ENCODE data around the gene ADAMTS2. TPM values are rescaled to one million over a fixed set of nuclear protein-coding genes. Genes with fewer than 3 reads are reported as not detected.

The ADAMTS2 gene
- total and polyA plus RNA-seq, 2 experiments from 2014 or later = 1.6 to 8.1 TPM

- Histone ChIP-seq H3K79me2 (replicated peaks; ENCODE audit: insufficient read depth) (no peaks in the 10 kb centered on the region), H3K4me2 (no peak overlapping the region), H3K9me2 (ENCODE audit: insufficient read depth) (no peaks in the 10 kb centered on the region), H2AFZ (no peak overlapping the region), H3K36me3 (ENCODE audit: insufficient read depth) (no peaks in the 10 kb centered on the region), H4K20me1 (replicated peaks; ENCODE audit: insufficient read depth) (no peaks in the 10 kb centered on the region), H3K27me3 (ENCODE audit: insufficient read depth) (no peaks in the 10 kb centered on the region), H3K4me3 (no peak overlapping the region), H3K4me1 (ENCODE audit: insufficient read depth) (no peaks in the 10 kb centered on the region), H3F3A (replicated peaks; ENCODE audit: low read depth) (no peaks in the 10 kb centered on the region), H3K27ac (ENCODE audit: low read depth) (no peak overlapping the region)
- peaks cover 2% of the 10 kb centered on the region for H3K27me3 Mint-ChIP-seq (ENCODE audit: insufficient read depth, low read depth, poor library complexity)
- ATAC-seq (no peak), DNase-seq (ENCODE audit: low spot score) (no peak)
- H3K27ac Mint-ChIP-seq = no peak overlapping the region
- peaks cover 43% of the 10 kb centered on the region for H3K9me3 Mint-ChIP-seq
- no peak overlapping the region for H3K4me3 Mint-ChIP-seq
- peaks cover 17% of the 10 kb centered on the region for H3K36me3 Mint-ChIP-seq (ENCODE audit: low read depth)
- no peaks in the 10 kb centered on the region for H3K4me1 Mint-ChIP-seq
- no peak for TF ChIP-seq CTCF (conservative IDR thresholded peaks at IDR 0.05; ENCODE audit: low read depth in 2 of 2)
- no peak for TF ChIP-seq NANOG (IDR thresholded peaks at IDR 0.05; ENCODE audit: borderline replicate concordance)
- no peak for TF ChIP-seq ZNF462 (CRISPR knock-in tag; IDR thresholded peaks at IDR 0.05)
- no peak for TF ChIP-seq REST (IDR thresholded peaks at IDR 0.05; ENCODE audit: unreplicated experiment)
- TF ChIP-seq EZH2 (IDR thresholded peaks at IDR 0.05; ENCODE audit: low read depth, unreplicated experiment) = no peak
- TF ChIP-seq POLR2AphosphoS5 (IDR thresholded peaks at IDR 0.05; ENCODE audit: low read depth) = no peak
- TF ChIP-seq STAT1 (IDR thresholded peaks at IDR 0.05; ENCODE audit: unreplicated experiment) = no peak
- no peak for TF ChIP-seq ETS1 (IDR thresholded peaks at IDR 0.05)
- no peak for TF ChIP-seq CREB1 (CRISPR knock-in tag; IDR thresholded peaks at IDR 0.05; ENCODE audit: low read depth)
- TF ChIP-seq ZNF114 (CRISPR knock-in tag; IDR thresholded peaks at IDR 0.05) = no peak
- TF ChIP-seq JUNB (IDR thresholded peaks at IDR 0.05; ENCODE audit: unreplicated experiment) = no peak
- TF ChIP-seq EZH2phosphoT487 (IDR thresholded peaks at IDR 0.05; ENCODE audit: unreplicated experiment) = no peak
- no peak for TF ChIP-seq ZNF331 (CRISPR knock-in tag; IDR thresholded peaks at IDR 0.05; ENCODE audit: low read depth)
Measured at GRCh38 chr5:179134511-179134910, 210.8 kb downstream of the ADAMTS2 start.

All from GM23338 (cell line).